Mesothelial cell of epicardium (in vitro differentiated cells): Measurements from ENCODE around the gene RNU6-9. TPM values are rescaled to one million over a fixed set of nuclear protein-coding genes. Genes with fewer than 3 reads are reported as not detected.

ENCODE experiments used
- DNase-seq, 2 experiments: peaks; one replicate each; pipeline ENCODE4 v3.0.0; 2021; ENCODE audit warnings: low spot score in 2 of 2; ENCODE audit not compliant: unreplicated experiment in 2 of 2
- H3K27ac Mint-ChIP-seq: 2 replicates; pipeline ENCODE4 v1.8.0; 2021; ENCODE audit warnings: mixed read lengths
- H3K27me3 Mint-ChIP-seq: 2 replicates; pipeline ENCODE4 v1.8.0; 2021; ENCODE audit warnings: low read depth, mixed read lengths
- H3K36me3 Mint-ChIP-seq: 2 replicates; pipeline ENCODE4 v1.8.0; 2021; ENCODE audit warnings: mixed read lengths
- H3K4me1 Mint-ChIP-seq: 2 replicates; pipeline ENCODE4 v1.8.0; 2021; ENCODE audit warnings: mixed read lengths
- H3K4me3 Mint-ChIP-seq: 2 replicates; pipeline ENCODE4 v1.8.0; 2021; ENCODE audit warnings: mild to moderate bottlenecking, moderate library complexity, mixed read lengths
- H3K9me3 Mint-ChIP-seq: 2 replicates; pipeline ENCODE4 v1.8.0; 2021; ENCODE audit warnings: mixed read lengths
- CTCF ChIP-seq: fragments of 200-600 bp; sonication (generic); IDR thresholded peaks from one replicate; pipeline ENCODE4 v1.5.0; 2021; ENCODE audit warnings: antibody characterized with exemption; ENCODE audit not compliant: unreplicated experiment
- total RNA-seq: library from RNA; stranded (reverse); gene quantifications from 3 replicates; pipeline ENCODE4 v1.2.1, GENCODE V29; 2021

RNU6-9 gene
- total RNA-seq, 1 donor from 2014 or later, result not detected

- DNase-seq, result no peak
- no peaks in the 10 kb centered on the region for H3K27me3 Mint-ChIP-seq
- no peak for TF ChIP-seq CTCF
- H3K4me1 Mint-ChIP-seq, result no peaks in the 10 kb centered on the region
- H3K9me3 Mint-ChIP-seq, result no peaks in the 10 kb centered on the region
- no peak overlapping the region for H3K4me3 Mint-ChIP-seq
- no peak overlapping the region for H3K27ac Mint-ChIP-seq
- peaks cover 26% of the 10 kb centered on the region for H3K36me3 Mint-ChIP-seq
Observed at GRCh38 chr19:881385-882071, 11.8 kb upstream of the RNU6-9 start.

GRCh38 chr19:882871-883497 lies 10.3 kb upstream of the RNU6-9 start:
- Mint-ChIP-seq H3K27me3 (no peaks in the 10 kb centered on the region), H3K4me3 (no peak overlapping the region), H3K9me3 (no peaks in the 10 kb centered on the region), H3K27ac (no peak overlapping the region), H3K4me1 (no peaks in the 10 kb centered on the region), H3K36me3 (peaks cover 27% of the 10 kb centered on the region)
- no peak for DNase-seq
- no peak for TF ChIP-seq CTCF

- Mint-ChIP-seq H3K27ac (no peak overlapping the region), H3K27me3 (no peaks in the 10 kb centered on the region), H3K9me3 (no peaks in the 10 kb centered on the region), H3K4me3 (no peak overlapping the region), H3K36me3 (peaks cover 27% of the 10 kb centered on the region), H3K4me1 (no peaks in the 10 kb centered on the region)
- DNase-seq, result no peak
- no peak for TF ChIP-seq CTCF
Observed at GRCh38 chr19:883661-884211, 9.5 kb upstream of the RNU6-9 start.

GRCh38 chr19:884420-885211 lies 8.7 kb upstream of the RNU6-9 start:
- no peak for DNase-seq

More at GRCh38 chr19:884420-885211, 8.7 kb upstream of the RNU6-9 start:
- Mint-ChIP-seq H3K36me3 (peaks cover 26% of the 10 kb centered on the region), H3K4me3 (no peak overlapping the region), H3K9me3 (no peaks in the 10 kb centered on the region), H3K27ac (no peak overlapping the region), H3K27me3 (no peaks in the 10 kb centered on the region), H3K4me1 (no peaks in the 10 kb centered on the region)
- no peak for TF ChIP-seq CTCF
